ENCODE measurements around the gene PILRA. TPM values are rescaled to one million over a fixed set of nuclear protein-coding genes. Genes with fewer than 3 reads are reported as not detected.

The PILRA gene
- total and polyA plus RNA-seq, 2 of the 8 experiments (the other 6 are each of a cell fraction or from before 2014, with no cell fraction given) = 7.6 to 10.6 TPM

- FAIRE-seq = no peak
- no peak overlapping the region for H2AK5ac ChIP-seq (ENCODE audit: low read depth, low read length)
- no peak for TF ChIP-seq USF2 (IDR thresholded peaks at IDR 0.05; ENCODE audit: low read length)
- no peak for TF ChIP-seq ZNF274 (IDR thresholded peaks at IDR 0.05; ENCODE audit: borderline replicate concordance, extremely low read depth, low read length)
- no peak for TF ChIP-seq CHD1 (IDR thresholded peaks at IDR 0.05; ENCODE audit: low read depth, low read length)
- no peak for TF ChIP-seq TEAD4 (IDR thresholded peaks at IDR 0.05; ENCODE audit: low read depth, low read length)
- no peak for TF ChIP-seq PHF8 (conservative IDR thresholded peaks at IDR 0.05; ENCODE audit: low read depth, low read length)
- no peak for TF ChIP-seq MAX (IDR thresholded peaks at IDR 0.05)
- TF ChIP-seq ATF2 (IDR thresholded peaks at IDR 0.05; ENCODE audit: low read length) = no peak
- TF ChIP-seq HDAC6 (IDR thresholded peaks at IDR 0.05; ENCODE audit: low read depth, low read length) = no peak
- TF ChIP-seq JUN (IDR thresholded peaks at IDR 0.05; ENCODE audit: low read depth, low read length) = no peak
- no peak for TF ChIP-seq RFX5 (IDR thresholded peaks at IDR 0.05; ENCODE audit: borderline replicate concordance, low read depth, low read length)
- no peak for TF ChIP-seq POU5F1 (IDR thresholded peaks at IDR 0.05; ENCODE audit: low read depth, low read length)
- no peaks in the 10 kb centered on the region for H4K20me1 ChIP-seq (replicated peaks in 1 of 2; ENCODE audit: control insufficient read depth in 1 of 2, insufficient read depth in 2 of 2, low read length in 2 of 2)
- H3K27ac ChIP-seq (ENCODE audit: low read depth, low read length) = no peak overlapping the region
- CTCF ChIA-PET (ENCODE audit: partially characterized antibody) = interaction anchor here (2.7 kb wide), 1 partner anchor 31 kb away, joined by 17 read pairs; no protein-coding TSS in a partner anchor
- 92% methylated on average over 3 of the region's 3 CpGs; no CpG with 5 or more reads in 1 of the 2 experiments for WGBS, 2 experiments (ENCODE audit: extremely low coverage in 1 of 2, insufficient coverage in 1 of 2, insufficient read length in 1 of 2, insufficient replicate concordance in 2 of 2, low coverage in 1 of 2, low lambda C conversion rate in 2 of 2, missing lambda C conversion rate in 1 of 2)
- no peak overlapping the region for H4K91ac ChIP-seq (replicated peaks; ENCODE audit: insufficient read length, low read length)
- H3K9me3 ChIP-seq (ENCODE audit: insufficient read depth in 2 of 2, low read depth in 1 of 2, low read length in 1 of 2) = no peaks in the 10 kb centered on the region
- H3K4me1 ChIP-seq (replicated peaks in 1 of 4; ENCODE audit: control insufficient read depth in 3 of 4, insufficient read depth in 4 of 4, low read length in 3 of 4) = peaks cover 0 to 20% (median 12%) of the 10 kb centered on the region in 4 experiments; a peak in 6 of 7 replicates
- H3K23me2 ChIP-seq (ENCODE audit: low read depth, low read length) = no peaks in the 10 kb centered on the region
- no peak overlapping the region for H3K18ac ChIP-seq (ENCODE audit: extremely low read depth, low read length)
- H2BK120ac ChIP-seq (replicated peaks; ENCODE audit: low read depth, low read length) = no peak overlapping the region
- no peak overlapping the region for H3K4me3 ChIP-seq (ENCODE audit: extremely low read depth in 1 of 4, insufficient read depth in 2 of 4, low read depth in 3 of 4, low read length in 4 of 4)
- H3K27me3 ChIP-seq (replicated peaks in 1 of 4; ENCODE audit: control insufficient read depth in 3 of 4, extremely low read depth in 1 of 4, insufficient read depth in 3 of 4, low read length in 3 of 4) = peaks cover 0 to 2% (median 0%) of the 10 kb centered on the region in 4 experiments; a peak in 1 of 7 replicates
- H3K4me2 ChIP-seq (ENCODE audit: insufficient read depth in 1 of 2, low read depth in 2 of 2, low read length in 2 of 2) = no peak overlapping the region
- no peak overlapping the region for H3K9ac ChIP-seq (replicated peaks in 1 of 4; ENCODE audit: extremely low read depth in 1 of 4, low read depth in 3 of 4, low read length in 3 of 4)
- no peak overlapping the region for H3K23ac ChIP-seq (ENCODE audit: insufficient read length)
- H2AFZ ChIP-seq (ENCODE audit: low read length) = no peak overlapping the region
- H2BK20ac ChIP-seq (ENCODE audit: low read length) = no peak overlapping the region
- H2BK12ac ChIP-seq (ENCODE audit: low read depth, low read length) = no peak overlapping the region
- H4K5ac ChIP-seq (ENCODE audit: insufficient read length, low read depth, low read length) = no peak overlapping the region
- DNase-seq (ENCODE audit: low read depth in 1 of 2, low spot score in 2 of 2) = no peak
- POLR2A ChIA-PET (ENCODE audit: partially characterized antibody) = no interaction called here
- no peak overlapping the region for H3K56ac ChIP-seq (replicated peaks; ENCODE audit: insufficient read length, low read depth, low read length)
- H2BK15ac ChIP-seq (ENCODE audit: low read length) = no peak overlapping the region
- H4K8ac ChIP-seq (ENCODE audit: extremely low read depth, insufficient read depth, low read length) = no peak overlapping the region; the same call in 1 of the 2 replicates
- no peak overlapping the region for H2BK5ac ChIP-seq (ENCODE audit: low read depth, low read length)
- H3K36me3 ChIP-seq (ENCODE audit: control insufficient read depth in 2 of 4, insufficient read depth in 4 of 4, low read length in 3 of 4) = no peaks in the 10 kb centered on the region
- no peaks in the 10 kb centered on the region for H3K79me2 ChIP-seq (ENCODE audit: control insufficient read depth in 1 of 2, insufficient read depth in 2 of 2, low read length in 2 of 2)
- H3K4ac ChIP-seq (replicated peaks; ENCODE audit: insufficient read length, low read depth, low read length) = no peak overlapping the region
- no peaks in the 10 kb centered on the region for H3K79me1 ChIP-seq (ENCODE audit: low read depth, low read length)
- H3K14ac ChIP-seq (ENCODE audit: insufficient read length) = no peak overlapping the region
Measured at GRCh38 chr7:100376066-100376465, 2.8 kb downstream of the PILRA start.
